HG03342 (cell line): ENCODE results near the gene ELP4.

Experiments used
- ATAC-seq: cut with Tn5 transposase; IDR thresholded peaks from one replicate; pipeline ENCODE4 v1.9.1; 2021; ENCODE audit warnings: mild to moderate bottlenecking, moderate library complexity; ENCODE audit not compliant: unreplicated experiment

Gene ELP4

DNA sequence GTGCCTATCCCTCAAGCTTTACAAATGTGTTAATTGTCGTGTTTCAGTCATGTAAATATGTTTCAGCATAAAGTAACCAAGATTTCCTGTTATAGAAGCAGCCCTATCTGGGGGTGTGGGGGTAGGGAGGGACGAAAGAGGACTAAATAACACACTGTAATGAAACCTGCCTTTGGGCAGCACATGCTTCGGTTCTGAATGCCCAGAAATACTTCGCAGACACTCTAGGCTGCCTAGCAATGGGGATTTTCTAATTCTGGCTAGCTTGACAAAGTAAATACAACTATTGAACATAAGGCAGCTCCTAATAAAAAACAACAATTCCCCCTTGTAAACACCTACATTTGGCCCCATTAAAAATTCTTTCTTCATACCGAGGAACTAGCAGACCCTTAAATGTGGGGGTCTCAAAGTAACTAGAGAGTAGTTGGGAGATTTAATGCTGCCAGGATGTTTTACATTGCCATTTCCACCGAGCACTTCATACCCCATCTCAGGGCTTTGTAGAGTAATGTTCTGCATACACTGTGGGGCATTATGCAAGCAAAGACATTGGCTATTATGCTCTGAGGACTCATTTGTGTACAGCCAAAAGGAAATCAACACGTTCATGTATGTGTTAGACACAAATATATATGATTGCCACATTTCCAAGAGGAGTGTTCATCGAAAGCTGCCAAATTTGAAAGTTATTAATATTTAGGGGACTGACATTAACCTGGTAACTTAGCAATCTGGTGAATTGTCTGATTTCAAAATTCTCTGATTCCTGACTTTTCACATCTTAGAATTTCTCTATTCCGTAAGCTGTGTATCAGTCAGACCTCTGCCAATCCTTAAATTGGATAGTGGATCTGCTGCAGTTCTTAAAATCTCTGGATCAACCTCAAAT is 259.4 kb downstream of the ELP4 start:
- ATAC-seq = no peak

DNA sequence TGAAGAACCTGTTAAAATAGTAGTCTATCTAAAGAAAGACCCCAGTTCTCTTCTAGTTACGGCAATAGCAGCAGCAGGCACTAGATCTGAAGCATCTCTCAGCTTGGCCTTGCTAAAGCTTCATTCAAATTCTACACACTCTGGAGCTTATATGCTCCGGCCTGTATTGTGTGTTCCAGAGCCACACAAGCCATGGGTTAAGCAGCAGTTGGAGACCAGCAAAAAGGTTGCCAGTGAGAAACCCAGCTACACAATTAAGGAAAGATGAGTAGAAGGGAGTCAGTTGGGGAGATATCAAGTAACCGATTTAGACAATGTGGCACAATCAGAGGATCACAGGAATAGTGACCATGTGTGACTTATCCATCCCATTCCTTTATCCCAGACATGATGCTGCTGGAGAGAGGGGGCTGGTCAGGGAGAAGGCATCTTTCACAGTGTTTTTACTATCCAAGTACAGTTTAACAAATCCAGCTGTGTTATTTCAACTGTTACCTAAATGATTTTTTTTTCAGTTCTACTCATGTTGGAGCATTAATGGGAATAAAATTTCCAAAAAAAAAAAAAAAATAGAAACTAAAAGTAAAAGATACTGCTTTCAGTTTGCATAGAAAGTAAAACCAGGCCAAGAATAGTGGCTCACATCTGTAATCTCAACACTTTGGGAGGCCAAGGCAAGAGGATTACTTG is 260.6 kb downstream of the ELP4 start:
- ATAC-seq = no peak

DNA sequence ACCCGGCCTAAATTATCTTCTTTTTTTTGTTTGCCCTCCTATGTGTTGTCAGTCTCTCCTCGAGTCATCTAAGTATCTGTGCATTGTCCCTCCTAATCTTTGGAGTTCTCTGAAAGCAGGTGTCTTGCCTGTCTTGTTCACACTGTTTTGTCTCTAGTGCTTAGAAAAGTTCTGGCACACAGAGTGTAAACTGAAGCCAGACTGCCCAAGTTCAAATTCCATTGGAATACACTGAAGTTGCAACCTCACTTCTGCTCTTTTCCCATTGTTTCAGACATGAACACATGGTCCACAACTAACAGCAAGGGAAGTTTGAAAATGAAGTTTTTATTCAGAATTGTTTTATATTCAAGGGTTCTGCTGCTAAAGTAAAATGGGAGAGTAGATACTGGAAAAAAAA is 262.8 kb downstream of the ELP4 start:
- no peak for ATAC-seq

DNA sequence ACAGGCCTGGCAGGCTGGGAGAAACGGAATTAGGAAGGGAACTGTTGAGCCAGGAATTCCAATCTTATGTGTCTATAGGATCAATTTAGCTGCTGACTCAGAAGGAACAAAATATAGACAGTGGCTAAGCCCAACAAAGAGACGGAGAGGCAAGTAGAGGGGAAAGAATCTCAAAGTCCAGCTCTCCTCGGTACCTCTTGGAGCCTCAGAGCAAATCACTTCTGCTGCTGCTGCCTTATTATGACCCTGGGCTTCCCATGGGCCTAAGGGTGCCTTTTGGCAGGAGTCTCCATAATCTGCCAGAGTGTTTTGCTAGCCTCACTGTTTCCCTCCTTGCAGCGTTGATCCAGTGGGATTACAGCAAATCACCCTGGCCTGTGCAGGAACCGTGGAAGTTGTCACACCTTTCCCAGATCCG is 269.8 kb downstream of the ELP4 start:
- no peak for ATAC-seq

DNA sequence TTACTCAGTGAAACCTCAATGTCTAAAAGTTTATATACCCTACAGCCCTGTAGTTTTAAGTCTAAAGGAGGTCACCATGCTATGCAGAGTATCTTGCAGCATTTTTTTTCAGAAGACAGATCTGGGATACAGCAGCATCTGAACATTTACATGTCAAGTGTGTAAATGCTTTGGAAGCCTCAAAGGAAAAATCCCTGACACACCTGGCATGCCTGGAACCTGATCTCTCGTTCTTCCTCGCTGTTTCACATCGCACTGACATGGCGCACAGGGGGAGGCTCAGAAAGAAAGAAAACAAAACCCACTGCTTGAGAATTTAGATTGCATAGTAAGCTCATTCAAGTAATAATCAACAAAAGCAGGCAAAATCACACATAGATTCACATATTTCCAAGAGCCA is 270.5 kb downstream of the ELP4 start:
- ATAC-seq = no peak

DNA sequence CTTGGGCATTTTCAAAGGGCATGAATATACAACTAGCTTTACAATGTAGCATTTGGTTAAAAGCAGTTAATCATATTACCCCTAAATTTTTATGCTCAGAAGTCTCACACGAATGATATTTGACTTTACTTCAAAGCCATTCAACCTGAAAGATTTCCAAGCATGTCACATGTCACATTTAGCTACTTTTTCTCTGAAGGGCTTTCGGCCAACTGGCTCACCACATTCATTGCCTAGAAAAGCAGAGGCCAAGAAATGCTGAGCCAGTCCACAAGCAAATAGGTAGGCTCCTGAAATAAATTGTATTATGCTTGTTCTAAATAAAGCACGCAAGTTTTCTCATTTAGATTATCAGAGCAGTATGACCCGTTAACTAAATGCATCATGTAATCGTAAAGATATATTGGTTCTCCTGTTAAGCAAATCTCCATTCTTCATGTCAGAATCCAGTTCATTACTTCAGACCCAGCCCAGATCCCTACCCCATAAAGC is 271.0 kb downstream of the ELP4 start:
- ATAC-seq = no peak

DNA sequence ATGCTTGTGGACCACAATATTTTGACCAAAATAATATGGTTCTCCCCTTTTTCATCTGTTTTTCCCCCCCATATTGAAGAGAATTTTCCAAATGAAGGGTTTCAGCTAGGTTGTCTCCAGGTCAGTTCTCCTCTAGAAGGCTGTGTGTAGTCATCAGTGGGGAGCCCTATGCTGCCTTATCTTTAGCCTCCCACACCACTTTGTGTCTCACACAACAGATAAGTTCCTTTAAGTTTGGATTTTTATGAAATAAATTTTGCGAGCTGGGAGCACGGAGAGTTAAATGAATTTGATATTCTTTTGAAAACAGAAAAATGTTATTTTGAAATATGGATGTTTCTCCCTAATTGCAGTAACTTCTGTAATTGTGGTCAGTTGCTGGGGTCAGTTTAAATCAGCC is 272.7 kb downstream of the ELP4 start:
- ATAC-seq = no peak

DNA sequence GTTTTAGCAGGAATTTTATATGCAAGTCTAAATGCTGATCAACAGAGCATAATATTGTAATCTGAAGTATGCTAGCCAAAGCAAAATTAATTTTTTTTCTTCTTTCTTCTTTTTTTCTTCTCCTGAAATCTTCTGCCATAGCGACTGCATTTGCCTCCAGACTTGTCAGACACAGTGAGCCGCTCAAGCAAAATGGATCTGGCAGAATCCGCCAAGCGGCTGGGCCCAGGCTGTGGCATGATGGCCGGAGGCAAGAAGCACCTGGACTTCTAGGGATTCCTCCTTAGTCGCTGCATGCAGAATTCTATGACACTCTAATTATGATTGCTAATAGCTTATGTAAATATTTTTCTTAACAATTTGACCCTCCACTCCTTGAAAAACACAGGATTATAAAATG is 273.7 kb downstream of the ELP4 start:
- no peak for ATAC-seq

DNA sequence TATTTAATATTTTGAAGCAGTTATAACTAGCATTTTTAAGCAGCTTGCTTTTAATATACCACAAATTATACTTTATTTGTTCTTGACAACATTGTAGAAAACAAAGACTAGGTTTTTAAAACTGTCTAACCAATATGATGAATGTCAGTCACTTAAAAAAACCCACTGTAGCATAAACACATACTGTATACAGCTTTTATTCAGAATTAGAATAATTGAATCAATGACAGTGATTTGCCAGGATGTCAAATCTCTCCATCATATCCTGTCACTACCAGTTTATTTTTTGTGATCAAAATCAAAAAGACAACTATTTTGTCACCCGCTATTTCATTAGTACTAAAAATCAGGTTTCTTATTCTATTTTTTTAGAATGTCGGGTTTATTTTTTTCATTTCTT is 275.0 kb downstream of the ELP4 start:
- ATAC-seq = no peak

DNA sequence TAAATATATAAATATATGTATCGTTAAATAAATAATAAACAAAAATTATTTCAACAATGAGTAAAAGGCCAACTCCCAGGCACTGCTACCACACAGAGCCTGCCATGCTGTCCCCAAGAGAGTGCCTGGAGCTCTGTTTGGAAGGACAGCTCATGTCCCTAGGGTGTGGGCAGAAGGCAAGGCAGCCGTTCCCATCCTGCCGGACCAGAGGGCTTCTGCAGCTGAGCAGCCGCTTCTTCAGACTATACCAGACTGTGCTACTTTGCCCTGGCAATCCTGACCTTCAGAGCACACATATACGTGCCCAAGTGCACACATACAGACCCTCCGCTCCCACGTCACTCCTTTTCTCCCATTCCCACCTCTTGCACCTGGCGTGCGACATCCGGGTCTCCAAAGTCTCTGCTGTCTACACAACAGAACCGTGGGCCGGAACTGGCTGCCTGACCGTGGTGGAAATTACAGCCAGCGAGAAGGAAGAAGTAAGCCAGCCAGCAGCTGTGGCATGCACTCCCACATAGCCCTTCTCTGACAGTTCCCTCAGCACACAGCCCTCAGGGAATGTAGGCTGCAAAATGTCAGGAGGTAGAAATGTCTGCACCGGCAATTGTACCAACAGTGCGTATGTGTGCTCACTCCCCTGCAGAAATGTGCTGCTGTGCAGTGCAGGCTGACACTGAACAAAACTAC is 277.6 kb downstream of the ELP4 start:
- ATAC-seq = no peak

DNA sequence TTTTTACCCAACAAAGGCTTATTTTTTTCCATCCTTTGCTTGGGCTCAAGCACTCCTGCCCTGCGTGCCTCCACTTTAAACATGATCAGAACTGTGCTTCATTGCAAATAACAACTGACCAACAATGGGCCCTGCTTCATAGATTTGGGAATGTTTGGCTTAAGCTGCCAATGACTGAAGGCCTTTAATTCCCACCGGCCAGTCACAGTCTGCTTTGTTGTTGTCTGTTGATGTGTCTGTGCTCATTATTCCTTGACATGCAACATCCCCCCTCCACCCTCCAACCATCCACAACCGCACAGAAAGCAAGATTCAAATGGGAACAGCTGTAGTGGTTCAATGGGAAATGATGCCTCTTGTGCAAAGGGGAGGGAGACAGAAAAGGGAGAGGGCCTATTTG is 278.5 kb downstream of the ELP4 start:
- ATAC-seq = no peak

DNA sequence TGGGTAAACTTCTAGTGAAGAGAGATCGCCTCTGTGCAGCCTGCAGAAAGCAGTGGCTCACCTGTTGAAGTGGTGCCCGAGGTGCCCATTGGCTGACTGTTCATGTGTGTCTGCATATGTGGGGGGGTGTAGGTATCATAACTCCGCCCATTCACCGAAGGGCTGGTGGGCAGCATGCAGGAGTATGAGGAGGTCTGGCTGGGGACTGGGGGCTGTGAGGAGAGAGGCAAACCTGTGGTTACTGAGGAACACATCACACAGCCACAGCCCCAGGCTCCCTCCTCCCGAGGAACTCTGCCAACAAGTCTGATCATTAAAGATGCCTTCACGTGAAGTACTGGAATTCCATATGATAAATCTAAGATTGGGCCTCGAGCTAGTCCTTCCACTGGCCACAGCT is 281.1 kb downstream of the ELP4 start:
- no peak for ATAC-seq

DNA sequence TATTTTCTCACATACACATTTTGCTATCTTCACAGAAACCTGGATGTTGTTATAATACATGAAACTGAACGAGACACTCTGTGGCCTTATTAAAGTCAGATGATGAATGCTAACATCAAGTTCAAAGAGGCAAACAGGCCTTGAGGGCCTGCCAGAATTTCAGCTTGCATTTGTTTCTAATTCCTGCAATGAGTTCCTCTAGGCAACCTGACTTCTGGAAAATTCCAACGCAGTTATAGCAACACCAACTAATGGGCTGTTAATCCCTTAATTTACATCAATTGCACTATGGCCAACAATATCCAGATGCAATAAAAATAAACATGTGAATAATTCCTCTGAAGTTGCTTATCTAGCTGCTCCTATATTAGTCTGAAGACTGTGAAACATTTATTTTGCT is 282.5 kb downstream of the ELP4 start:
- ATAC-seq = no peak

DNA sequence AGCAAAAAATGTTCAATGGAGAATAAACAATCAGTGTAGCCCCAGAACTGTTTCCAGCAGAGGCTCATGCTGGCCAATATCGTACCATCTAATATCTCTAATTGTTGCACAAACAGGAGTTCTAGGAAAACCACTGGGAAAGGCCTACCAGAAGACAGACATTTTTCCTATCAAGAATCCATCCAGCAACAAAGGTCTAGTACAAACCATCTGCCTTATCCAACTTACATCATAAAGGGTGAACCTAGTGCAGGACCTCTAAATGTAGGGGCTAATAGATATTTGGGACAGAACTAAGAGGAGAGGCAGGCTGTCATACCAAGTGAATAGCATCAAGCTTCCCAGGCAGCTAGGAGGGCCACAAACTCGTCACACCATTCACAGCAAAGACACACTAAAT is 282.9 kb downstream of the ELP4 start:
- no peak for ATAC-seq

DNA sequence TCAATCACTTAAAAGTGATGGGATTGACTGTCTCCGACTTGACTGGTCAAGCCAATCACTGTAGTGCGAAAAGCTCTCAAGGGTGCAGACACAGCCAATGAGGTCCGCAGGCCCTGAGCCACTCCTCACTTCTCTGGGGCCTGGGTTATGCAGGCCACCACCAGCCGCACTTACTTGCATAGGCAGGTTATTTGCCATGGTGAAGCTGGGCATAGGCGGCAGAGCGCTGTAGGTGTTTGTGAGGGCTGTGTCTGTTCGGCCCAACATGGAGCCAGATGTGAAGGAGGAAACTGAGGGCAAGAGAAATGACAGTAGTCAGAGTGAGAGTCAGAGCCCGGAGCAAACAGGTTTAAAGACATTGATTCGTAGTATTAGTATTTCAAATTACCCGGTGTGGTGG is 283.7 kb downstream of the ELP4 start:
- no peak for ATAC-seq

DNA sequence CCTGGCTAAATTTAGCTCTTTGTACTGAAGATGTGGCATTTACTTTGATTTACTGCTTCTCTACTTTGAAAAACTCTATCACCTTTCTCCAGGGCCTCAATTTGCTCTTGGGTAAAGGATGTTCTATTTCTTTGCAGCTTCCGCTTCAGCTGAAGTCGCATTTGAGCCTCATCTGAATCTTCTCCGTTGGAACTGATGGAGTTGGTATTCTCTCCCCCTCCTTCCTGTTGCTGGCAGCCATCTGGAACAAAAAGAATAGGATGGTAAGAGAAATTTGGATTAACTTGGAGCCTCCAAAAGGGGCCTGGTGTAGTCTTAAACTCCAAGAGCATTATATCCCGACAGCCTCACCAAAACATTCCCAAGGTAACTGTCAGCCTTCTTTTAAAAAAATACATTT is 285.0 kb downstream of the ELP4 start:
- no peak for ATAC-seq

DNA sequence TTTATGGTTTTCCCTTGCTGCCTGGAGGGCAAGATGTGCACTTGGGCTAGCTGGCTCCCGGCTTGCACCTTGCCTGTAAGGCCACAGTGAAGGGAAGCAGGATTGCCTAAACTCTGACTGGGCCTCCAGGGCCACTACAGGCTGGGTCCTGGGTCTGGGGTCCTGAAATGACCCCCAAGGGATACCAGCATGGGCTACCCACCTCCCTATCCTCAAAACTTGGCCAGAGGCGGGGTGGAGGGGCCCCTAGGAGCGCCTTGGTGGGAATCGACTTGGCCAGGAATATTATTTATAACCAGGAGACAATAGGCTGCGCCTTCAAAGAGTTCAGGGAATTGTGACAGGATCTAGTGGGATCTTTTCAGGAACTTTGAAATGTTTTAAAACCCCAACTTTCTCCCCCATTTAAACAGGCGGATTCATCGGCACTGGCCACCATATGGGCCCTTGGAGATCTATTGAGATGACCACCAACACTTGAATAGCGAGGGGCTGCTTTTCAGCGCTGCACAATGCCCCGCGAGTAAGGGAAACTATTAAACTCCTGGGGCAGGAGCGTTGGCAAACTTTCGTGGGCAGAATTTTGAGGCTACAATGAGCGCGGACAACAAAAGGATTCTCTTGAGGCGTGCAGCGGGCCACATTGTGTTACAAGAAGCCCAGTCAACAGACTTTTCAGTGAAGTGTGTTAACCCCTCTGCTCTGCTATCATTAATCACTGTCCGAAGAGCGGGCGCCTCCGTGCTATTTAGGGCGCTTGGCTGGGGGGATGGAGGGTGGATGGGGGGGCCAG is 286.3 kb downstream of the ELP4 start:
- ATAC-seq = no peak

DNA sequence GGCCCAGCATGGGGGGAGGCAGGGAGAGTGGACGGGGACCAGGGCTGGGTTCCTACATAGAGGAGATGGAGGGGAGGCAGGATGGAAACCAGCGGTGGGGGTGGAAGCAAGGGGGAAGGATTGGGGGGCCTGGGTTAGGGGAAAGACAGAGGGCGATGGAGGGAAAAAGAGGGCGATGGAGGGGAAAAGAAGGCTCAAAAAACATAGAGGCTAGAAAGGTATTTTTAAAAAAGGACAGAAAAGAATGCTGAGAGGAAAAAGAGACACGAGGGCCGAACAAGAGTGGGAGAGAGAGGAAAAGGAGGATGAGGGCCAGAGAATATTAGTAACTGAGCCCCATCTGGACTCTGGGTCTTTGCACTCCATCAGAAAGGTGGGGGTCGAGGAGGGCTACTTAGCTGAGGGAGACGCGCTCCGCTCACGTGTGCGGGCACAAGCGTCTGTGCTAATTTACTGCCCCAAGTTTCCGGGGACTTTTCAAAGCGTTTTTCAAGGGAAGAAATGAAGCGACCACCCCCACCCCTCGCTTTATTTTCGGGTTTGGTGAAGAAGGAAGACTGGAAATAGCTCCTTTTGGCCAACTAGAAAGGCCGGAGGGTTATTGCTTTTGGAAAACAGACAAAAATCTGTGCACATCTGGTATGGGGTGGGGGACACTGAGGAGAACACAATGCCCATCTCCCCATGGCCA is 287.1 kb downstream of the ELP4 start:
- ATAC-seq = no peak

DNA sequence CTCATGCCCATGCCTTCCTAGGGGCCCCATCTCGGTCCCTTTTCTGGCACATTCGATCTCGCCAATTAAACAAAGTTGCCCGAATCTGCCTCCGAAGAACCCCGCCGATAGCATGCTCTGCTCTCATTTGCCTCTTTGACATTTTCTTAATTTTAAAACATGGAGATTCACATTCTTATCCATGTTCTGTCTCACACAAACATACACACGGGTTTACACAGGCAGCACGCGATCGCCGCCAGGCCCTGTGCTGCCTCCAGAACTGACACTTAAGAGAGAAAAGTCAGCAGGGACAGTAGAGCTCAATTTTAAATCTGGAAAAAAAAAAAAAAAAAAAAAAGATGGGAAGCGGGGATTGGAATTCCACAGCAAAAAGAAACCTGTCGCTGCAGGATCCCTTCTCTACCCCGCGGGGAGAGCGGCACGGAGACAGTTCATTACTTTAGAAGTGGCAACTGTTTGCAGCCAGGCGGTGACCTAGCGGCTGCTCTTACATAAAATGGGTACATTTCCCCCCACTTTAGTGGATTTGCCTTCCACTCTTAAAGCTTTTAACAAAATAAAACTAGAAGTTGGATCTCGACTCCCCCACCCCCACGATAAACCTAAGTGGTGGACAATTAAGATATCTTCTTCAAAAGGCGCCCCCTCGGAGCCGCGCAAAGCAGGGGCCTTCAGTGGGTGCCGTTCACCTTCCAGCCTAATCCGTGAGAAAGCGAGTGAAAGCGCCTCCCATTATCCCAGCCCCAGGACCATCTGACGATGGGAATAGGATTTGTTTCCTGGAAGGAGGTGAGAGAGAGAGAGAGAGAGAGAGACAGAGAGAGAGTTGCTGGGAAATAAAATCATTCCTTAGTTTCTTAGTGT is 287.9 kb downstream of the ELP4 start:
- ATAC-seq = no peak
